ENCODE results near the gene CNNM2.

CNNM2 gene

DNA sequence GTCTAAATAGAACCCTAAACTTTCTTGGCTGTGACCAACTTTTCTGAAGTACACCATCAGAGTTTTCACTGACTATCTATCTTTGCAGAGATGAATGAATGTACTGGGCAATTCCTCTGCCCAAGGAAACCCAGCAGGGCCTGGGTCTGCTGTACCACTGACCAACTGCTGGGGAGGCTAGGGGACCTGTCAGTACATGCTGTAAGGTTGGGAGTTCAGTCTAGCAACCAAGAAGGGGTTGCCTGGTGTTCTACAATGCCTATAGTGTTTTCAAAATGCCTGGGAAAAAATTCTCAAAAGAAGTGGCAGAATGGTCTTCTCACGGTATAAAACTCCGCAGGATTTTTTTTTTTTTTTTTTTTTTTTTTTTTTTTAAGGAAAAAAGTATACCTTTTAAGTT lies 168.7 kb downstream of the CNNM2 start:
- DNase-seq (ENCODE audit: insufficient read length, low spot score) (no peak), FAIRE-seq (no peak)
- TF ChIP-seq, protein P1, sequence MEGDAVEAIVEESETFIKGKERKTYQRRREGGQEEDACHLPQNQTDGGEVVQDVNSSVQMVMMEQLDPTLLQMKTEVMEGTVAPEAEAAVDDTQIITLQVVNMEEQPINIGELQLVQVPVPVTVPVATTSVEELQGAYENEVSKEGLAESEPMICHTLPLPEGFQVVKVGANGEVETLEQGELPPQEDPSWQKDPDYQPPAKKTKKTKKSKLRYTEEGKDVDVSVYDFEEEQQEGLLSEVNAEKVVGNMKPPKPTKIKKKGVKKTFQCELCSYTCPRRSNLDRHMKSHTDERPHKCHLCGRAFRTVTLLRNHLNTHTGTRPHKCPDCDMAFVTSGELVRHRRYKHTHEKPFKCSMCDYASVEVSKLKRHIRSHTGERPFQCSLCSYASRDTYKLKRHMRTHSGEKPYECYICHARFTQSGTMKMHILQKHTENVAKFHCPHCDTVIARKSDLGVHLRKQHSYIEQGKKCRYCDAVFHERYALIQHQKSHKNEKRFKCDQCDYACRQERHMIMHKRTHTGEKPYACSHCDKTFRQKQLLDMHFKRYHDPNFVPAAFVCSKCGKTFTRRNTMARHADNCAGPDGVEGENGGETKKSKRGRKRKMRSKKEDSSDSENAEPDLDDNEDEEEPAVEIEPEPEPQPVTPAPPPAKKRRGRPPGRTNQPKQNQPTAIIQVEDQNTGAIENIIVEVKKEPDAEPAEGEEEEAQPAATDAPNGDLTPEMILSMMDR (IDR thresholded peaks at IDR 0.05; ENCODE audit: insufficient read depth, missing control alignments), result no peak

GRCh38 chr10:103089493-103089892 lies 171.4 kb downstream of the CNNM2 start:
- TF ChIP-seq, protein P1 (IDR thresholded peaks at IDR 0.05; ENCODE audit: insufficient read depth, missing control alignments), result no peak
- FAIRE-seq, result no peak
- no peak for DNase-seq (ENCODE audit: insufficient read length, low spot score)

GRCh38 chr10:103090911-103091310 lies 172.8 kb downstream of the CNNM2 start:
- TF ChIP-seq, protein P1 (IDR thresholded peaks at IDR 0.05; ENCODE audit: insufficient read depth, missing control alignments), result no peak
- no peak for FAIRE-seq
- no peak for DNase-seq (ENCODE audit: insufficient read length, low spot score)

DNA sequence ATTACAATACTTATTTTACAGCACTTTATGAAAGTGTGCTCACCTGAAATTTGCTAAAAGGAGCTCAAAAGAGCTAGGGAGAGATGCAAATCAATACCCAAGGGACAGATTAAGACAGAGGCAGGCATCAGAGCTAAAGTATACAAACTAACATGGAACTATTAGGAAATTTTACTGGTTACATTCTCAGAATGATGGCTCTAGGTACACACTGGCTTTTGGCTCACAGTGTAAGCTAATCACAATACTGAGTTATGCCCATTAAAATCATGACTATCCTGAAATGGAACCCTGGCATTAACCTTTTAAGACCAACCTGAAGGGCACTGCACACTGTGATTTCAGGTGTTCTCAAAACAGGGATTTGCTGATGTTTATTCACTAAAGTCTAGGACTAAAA lies 176.9 kb downstream of the CNNM2 start:
- DNase-seq (ENCODE audit: insufficient read length, low spot score), result no peak
- TF ChIP-seq, protein P1 (IDR thresholded peaks at IDR 0.05; ENCODE audit: insufficient read depth, missing control alignments), result no peak
- no peak for FAIRE-seq

GRCh38 chr10:103096130-103096529 lies 178.0 kb downstream of the CNNM2 start:
- TF ChIP-seq, protein P1 (IDR thresholded peaks at IDR 0.05; ENCODE audit: insufficient read depth, missing control alignments), result no peak
- no peak for FAIRE-seq

GRCh38 chr10:103098240-103098639 lies 180.1 kb downstream of the CNNM2 start:
- FAIRE-seq (no peak), DNase-seq (ENCODE audit: insufficient read length, low spot score) (no peak)
- TF ChIP-seq, protein P1 (IDR thresholded peaks at IDR 0.05; ENCODE audit: insufficient read depth, missing control alignments), result no peak

More at GRCh38 chr10:103096130-103096529, 178.0 kb downstream of the CNNM2 start:
- no peak for DNase-seq (ENCODE audit: insufficient read length, low spot score)

DNA sequence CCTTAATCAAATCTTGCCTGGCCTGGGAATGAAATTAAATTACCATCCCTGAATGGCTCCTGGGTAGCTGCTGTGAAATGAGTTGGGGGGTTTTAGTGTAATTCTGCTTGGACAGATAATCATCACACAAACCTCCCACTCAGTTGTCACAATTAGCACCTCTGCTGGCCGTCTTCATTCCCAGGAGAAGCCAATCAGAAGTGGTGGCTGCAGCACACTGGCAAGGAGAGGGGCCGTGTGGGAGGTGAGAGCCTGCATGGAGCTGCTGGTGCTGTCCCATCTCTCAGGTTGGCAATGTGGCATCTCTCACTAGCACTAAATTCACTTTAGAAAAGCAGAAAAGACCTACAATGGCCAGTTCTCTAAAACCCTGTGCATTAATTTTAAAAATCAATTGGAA lies 182.5 kb downstream of the CNNM2 start:
- TF ChIP-seq, protein P1 (IDR thresholded peaks at IDR 0.05; ENCODE audit: insufficient read depth, missing control alignments), result no peak
- FAIRE-seq (no peak), DNase-seq (ENCODE audit: insufficient read length, low spot score) (no peak)
